GM21367 (cell line): ENCODE measurements around the gene SLC6A18.

Source experiments
- ATAC-seq: cut with Tn5 transposase; IDR thresholded peaks from one replicate; pipeline ENCODE4 v1.9.1; 2021; ENCODE audit not compliant: unreplicated experiment

Gene SLC6A18

DNA sequence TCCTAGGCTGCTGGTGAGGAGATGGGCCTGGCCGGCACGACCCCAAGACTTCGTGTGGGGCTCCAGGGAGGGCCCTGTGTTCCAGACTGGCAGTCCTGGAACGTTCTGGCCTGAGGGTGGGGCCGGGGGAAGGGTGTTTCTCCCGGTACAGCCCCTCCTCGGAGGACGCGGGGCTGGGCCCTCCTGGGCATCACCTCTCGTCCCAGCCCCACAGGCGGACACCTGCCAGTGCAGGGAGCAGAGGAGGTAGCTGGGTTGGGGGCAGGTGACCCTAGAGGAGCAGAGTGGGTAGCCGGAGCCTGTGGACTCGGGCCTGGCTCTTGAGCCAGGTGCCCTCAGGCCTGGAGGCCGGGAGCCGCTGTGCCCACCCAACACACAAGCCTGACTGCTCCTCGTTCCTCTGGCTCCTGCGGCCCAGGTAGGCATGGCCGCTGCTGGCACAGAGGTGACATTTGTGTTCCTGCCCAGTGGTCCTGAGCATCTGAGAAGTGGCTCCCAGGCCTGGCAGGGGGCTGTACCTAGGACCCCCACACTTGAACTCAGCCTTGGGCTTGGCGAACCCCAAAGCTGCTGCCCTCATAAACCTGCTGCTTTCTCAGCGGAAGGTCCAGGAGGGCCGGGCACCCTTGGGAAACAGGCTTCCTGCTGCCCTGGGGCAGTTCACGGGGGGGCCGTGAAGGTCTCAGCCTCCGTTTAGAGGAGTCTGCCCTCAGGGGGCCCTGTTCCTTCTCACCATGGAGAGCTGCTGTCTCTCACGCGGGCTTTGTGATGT lies 23.0 kb upstream of the SLC6A18 start:
- ATAC-seq: no peak

GRCh38 chr5:1202798-1203185 lies 22.4 kb upstream of the SLC6A18 start:
- ATAC-seq: no peak

- no peak for ATAC-seq
These were observed 21.7 kb upstream of the SLC6A18 start for GRCh38 chr5:1203311-1203967.

- no peak for ATAC-seq
These were observed 21.1 kb upstream of the SLC6A18 start for GRCh38 chr5:1203968-1204692.

DNA sequence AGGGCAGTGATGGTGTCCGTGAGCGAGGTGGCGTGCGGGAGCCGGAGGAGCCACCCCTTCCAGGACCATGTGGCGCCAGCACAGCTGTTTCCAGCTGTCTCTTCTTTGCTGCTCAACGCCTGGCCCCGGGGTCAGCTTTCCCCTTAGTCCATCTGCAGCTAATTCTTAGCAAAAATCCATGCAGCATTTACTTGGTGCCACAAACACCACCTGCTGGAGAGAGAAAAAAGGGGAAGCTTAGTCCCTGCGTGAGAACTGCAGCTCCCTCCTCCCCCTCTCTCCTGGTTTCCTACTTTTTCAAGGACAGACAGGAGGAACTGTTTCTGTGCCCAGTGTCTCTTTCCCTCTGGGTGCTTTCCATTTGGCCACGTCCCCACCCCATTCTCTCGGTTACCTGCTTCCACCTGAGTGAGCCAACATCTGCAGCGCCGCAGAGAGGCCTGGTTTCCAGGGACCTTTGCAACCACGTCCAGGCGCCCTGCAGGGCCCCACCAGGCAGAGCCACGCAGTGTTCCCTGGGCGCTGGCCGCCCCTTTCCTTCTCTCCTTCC lies 20.4 kb upstream of the SLC6A18 start:
- no peak for ATAC-seq

DNA sequence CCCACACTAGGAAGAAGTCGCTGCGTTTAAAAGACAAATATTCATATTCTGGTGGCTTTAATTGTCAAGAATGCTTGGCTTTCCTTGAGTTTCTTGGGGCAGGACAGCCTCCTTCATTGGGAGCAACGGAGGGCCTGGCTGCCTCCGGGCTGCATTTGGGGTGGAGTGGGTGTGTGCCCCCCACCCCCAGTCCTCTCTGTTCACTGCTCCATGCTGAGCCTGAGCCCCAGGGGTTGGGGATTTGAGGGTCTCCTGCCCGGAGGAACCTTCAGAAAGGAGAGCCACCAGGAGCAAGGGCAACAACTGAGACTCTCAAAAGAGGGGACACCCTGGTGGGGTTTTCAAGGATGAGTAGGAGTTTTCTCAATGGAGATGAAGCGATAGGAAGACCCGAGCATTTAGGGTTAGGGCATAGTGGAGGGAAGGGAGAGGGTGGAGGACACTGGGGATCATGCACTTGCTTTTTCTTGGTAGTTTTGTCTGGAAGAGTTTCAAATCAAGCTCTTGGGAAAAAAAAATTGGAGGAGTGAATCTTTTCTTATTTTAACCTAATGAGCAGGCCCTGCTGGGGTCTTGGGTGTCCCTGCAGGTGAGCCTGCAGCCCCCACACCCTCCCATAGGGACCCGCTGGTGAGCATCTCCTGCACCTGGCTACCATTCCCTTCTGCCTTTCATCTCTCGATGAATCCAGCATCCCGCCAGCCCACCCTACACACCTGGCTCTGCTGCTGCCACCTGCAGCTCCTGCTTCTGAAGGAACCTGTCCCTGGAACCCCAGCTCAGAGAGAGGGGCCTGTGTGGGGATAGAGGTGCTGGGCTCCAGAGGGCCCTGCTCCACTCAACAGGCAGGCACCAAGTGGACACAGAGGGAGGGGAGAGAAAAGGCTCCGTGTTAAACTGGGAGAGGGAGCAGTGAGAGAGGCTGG lies 19.7 kb upstream of the SLC6A18 start:
- ATAC-seq: no peak

DNA sequence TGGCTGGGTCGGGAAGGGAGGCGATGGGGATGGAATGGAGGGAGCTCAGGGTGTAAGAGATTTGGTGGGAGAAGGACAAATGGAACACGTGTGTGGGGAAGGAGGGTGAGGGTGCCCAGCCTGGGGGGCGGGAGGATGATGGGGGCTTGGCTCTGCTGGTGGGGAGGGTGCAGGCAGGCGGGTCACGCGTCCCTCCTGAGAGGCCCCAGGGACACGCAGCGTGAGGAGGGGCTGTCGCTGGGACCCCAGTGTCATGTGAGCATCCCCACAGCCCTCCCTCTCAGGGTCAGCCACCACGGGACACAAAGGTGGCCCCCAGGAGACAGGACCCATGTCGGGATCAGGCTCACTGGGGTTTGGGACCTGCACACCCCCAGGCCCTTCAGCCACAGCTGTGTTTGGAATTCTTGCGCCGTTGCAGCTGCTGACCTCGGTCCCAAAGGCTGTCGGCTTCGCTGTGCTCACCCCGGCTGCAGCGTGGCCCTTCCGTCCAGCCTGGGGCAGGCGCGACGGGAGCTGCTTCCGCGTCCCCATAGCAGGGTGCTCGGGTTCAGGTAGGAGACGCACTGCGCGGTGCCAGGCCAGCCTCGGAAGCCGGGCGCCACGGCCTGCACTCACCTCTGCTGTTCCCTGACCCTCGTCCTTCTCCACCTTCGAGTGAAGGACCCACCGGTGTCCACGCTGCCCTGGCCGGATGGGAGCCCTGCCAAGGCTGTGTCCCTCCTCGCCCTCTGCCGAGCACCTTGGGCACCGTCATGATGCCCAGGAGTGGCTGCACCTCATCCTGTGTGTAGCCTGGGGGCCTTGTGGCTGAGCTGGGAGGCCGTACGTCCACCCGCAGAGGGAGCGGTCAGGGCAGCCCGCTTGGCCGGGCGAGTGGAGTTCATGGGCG lies 18.4 kb upstream of the SLC6A18 start:
- no peak for ATAC-seq

DNA sequence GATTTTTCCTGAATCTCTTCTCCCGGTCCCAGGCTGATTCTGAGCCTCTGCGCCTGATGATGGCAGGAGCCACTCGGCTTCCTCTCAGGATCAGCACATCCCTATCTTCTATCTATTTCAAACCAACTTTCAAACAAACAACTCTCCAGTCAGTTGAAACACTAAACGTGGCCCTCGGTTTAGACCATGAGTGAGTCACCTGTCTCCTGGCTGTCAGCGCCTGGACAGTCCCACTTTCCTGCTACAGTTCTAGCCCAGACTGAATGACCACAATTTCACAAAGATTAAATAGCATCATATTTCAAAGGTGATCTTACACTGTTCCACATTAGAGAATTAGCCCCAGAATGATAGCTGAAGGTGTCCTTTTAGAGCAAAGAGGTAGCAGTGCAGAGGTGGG lies 17.6 kb upstream of the SLC6A18 start:
- no peak for ATAC-seq

DNA sequence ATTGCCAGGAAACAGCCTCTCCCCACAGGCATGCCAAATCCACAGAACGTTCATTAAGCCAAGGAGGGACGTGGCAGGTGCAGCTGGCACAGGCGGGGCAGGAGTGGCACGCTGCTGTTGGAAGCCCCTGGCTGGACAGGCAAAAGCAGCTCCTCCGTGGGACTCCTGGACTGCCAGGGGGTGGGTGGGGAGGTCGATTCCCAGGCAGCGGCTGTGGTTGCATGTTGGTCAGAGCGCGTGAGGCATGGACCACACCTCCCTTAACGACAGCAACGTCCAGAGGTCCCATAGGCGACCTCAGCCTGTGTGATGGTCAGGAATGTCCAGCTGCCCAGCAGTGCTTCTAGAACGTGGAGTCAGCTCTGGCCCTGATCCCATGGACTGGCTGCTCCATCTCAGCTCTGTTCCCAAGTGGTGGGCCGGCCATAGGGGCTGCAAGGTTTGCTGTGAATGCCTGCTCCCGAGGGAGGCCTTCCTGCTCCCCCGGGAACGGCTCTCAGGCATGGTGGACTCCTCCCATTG lies 16.9 kb upstream of the SLC6A18 start:
- no peak for ATAC-seq

- no peak for ATAC-seq
These were observed 16.3 kb upstream of the SLC6A18 start for GRCh38 chr5:1208743-1209488.

DNA sequence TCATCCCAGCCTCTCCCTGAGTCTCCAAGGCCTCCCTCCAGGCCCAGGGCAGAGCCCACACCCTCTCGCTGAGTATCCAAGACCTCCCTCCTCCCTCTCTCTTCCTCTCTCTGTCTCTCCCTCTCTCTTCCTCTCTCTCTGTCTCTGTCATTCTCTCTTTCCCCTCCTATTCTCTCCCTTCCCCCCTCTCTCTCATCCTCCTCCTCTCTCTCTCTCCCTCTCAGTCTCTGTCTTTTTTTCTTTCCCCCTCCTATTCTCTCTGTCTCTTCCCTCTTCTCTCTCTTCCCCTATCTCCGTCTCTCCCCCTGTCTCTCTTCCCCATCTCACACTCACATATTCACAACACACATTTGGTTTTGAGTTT lies 15.7 kb upstream of the SLC6A18 start:
- no peak for ATAC-seq

DNA sequence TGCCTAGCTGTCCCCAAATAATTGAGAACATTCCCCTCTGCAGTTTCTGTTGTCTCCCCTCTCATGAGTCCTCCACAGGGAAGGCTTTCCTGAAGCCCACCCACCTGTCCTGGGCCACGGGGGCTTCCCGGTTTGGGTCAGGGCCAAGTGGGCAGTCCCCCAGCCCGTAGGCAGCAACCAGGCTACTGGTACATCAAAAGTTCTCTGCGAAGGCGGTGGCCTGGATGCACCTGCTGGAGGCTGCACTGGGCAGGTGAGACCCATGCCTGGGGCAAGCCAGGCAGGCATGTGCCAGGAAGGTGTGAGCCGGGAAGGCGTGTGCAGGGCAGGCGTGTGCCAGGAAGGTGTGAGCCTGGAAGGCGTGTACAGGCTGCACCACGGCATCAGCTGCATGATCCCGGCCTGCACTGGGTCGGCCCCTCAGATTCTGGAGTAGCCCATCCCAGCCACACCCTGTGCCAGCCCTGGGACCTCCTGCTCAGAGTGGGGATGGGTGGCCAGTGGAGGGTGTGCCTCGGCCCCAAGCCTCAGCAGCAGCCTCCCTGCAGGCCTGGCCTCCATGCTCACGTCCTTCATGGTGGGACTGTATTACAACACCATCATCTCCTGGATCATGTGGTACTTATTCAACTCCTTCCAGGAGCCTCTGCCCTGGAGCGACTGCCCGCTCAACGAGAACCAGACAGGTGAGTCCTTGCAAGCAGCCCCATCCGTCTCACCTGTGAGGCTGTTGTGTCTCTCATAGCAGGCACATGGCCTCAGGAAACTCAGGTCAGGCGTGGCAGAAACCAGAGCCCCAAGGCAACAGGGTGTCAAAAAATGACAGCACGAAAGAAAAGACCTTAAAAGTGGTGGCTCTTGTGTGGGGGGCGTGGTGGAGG lies 15.0 kb upstream of the SLC6A18 start:
- ATAC-seq: no peak

- ATAC-seq: no peak
These were observed 14.3 kb upstream of the SLC6A18 start for GRCh38 chr5:1210832-1211251.

DNA sequence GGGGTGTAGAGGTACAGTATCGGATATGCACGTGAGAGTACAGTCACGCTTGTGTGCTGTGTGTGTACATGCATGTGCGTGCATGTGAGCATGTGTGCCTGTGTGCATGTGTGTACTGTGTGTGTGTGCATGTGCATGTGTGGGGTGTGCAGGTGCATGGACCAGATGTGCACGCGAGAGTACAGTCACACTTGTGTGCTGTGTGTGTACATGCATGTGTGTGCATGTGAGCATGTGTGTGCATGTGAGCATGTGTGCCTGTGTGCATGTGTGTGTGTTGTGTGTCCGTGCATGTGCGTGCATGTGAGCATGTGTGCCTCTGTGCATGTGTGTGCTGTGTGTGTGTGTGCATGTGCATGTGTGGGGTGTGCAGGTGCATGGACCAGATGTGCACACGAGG lies 13.5 kb upstream of the SLC6A18 start:
- no peak for ATAC-seq

GRCh38 chr5:1212271-1212670 lies 12.9 kb upstream of the SLC6A18 start:
- no peak for ATAC-seq

- ATAC-seq: no peak
These were observed 12.3 kb upstream of the SLC6A18 start for GRCh38 chr5:1212881-1213280.

DNA sequence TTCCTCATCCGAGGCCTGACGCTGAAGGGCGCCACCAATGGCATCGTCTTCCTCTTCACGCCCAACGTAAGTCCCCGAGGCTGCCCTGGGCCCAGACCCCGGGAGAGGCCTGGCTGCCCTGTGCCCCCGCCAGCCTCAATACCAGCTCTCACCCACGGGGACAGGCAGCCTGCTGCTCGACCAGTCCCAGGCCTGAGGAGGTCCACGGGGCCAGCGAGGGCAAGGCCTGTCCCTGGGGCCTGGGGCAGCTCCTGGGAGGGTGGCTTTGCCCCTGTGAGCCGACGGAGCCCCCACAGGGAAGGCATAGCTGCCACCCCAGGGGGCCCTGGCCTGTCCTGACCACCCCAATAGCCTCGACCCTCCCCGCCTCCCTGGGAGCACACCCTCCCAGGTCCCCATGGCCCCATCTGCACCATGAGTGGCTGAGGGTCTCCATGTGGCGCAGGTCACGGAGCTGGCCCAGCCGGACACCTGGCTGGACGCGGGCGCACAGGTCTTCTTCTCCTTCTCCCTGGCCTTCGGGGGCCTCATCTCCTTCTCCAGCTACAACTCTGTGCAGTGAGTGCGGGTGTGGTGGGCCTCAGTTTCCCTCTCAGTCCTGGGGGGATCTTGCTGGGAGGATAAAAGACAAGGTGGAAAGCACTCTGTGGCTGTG lies 11.5 kb upstream of the SLC6A18 start:
- no peak for ATAC-seq
